ENCODE results near the gene CCDC34.
A peak's percentile ranks its signal among the peaks of the same experiment; 100 is the strongest.

The CCDC34 gene

DNA sequence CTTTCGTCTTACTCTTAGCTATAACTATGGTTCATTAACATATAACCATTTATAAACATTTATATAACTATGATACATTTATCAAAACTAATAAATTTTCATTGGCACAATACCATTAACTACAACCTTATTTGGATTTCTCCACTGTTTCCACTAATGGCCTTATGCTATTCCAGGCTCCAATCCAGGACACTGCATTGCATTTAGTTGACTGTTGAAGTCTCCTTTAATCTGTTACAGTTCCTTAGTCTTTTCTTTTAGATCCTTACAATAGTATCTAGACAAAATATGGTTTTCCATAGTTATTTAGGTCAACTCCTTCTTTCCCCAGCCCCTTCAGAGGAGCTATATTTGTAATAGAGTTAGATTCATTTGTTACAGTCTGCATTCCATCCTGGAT lies 47.2 kb downstream of the CCDC34 start:
- no peak for DNase-seq

DNA sequence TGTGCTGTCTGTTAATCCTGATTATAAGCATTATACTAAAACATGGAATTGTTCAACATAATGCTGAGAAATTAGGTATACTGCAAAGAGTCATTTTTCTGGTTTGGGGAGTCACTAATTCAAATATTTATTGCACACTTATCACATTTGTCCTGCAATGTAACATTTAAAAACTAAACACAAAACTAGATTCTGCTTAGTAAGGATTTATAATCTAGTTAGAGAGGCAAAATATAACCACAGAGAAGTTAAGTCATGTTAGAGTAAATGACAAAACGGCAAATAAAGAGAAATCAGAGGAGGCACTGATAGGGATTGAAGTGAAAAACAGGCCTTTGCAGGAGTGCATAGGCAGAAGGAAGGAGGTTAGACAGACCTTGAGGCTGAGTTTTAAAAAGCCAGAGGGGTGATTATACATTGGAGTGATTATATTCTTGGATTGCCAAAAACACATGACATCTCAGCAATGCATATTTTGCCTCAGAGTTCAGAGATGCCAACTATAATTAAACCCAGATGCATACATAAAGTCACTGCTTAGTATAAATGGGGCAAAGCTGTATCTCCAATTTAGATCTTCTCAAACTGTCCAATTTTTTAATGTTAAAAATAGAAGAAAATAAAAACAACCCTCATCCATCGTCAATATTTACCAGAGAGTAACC lies 49.7 kb downstream of the CCDC34 start:
- no peak for DNase-seq

DNA sequence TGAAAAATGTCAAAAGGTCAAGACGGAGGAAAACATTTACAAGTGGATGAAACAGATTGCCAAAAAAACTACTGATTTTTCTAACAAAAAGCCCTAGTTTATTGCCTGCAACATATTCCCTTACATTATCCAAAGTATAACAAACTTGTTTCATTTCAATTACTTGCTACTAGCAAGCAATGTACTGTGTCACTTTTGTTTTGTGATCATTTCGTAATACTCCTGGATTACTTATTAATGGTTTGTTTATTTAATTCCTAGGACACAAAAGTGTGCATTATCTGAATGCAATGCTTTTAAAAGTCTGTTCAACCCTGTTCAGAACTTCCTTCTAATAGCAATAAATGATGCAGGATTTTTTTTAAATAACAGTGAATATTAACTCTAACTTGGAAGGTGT lies 50.9 kb downstream of the CCDC34 start:
- no peak for DNase-seq

DNA sequence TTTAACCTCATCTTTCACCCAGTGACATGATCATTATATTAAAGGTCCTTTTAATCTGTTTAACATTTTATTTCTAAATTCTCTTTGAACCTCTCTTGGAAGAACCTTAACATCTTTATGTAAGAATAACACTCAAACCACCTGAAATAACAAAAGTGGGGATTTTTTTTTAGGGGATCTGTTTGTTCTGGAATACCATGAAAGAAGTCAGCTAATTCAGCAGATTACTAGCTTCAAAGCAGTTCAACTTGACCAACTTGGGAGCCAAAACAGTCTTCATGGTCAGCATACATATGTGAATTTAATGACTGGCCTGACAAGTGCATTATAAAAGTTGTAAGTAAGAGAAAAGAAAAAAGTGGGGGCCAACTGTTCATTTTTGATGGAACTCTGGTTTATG lies 52.3 kb downstream of the CCDC34 start:
- no peak for DNase-seq

DNA sequence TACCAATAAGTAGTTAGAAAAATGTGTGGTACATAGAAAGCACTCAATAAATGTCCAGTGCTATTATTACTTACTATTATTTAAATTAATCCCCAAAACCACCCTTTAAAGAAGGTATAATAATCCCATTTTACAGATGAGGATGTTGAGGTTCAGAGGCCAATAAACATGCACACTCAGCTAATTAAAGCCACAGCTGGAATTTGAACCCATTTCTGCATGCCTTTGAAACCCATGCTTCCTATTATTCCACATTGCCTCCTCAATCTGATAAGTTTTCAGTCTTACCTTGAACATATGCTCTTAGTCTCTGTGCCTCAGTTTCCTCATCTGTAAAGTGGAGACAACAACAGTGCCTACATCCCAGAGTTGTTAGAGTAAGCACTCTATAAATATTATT lies 52.8 kb downstream of the CCDC34 start:
- DNase-seq: no peak

DNA sequence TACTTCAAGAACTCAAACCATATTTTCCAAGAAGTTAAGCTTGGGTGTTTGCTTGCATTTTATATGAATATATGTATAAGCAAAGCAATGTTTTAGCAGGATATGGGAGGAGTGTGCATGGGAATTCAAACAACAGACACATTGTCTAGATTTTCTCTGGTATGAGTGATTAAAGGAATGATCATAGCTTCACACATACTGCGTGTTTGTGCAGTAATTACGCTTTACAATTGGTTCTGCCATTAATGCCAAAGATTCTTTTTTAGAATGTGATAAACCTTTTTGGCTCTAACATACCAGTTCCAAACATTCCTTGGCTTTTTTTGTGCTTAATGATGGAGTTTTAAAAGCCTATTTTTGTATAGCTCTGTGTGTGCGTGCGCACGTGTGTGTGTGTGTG lies 54.0 kb downstream of the CCDC34 start:
- no peak for DNase-seq

DNA sequence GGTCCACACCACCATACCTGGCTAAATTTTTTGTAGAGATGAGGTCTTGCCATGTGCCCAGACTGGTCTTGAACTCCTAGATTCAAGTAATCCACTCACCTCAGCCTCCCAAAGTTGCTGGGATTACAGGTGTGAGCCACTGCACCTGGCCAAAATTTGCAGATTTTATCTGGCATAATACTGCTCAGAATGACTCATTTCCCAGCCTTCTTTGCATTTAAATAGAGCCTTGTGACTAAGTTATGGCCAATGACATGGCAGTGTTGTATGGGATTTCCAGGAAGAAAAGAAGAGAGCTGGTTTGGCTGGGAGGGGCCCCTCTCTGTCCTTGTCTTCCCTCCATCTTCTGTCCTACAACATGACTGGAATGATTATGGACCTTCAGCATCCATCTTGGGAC lies 55.8 kb downstream of the CCDC34 start:
- DNase-seq: no peak

DNA sequence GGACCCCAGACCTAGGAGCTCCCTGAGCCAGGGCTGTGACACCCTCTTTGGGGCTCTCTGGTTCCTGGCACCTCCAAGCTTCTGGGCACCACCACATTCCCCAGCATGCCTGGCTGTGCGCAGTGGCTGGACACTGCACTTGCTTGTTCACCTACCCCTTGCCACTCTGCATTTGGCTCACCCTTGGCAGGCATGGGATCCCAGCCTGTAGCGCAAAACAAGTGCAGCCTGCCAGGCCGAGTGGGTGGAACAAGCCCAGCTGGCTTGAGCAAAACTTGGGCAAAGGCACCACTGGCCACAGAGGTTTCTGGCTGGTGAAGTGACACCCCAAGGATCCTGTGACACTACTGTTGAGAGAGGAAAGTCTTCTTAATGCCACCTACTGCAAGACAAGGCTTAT lies 57.3 kb downstream of the CCDC34 start:
- DNase-seq: no peak

DNA sequence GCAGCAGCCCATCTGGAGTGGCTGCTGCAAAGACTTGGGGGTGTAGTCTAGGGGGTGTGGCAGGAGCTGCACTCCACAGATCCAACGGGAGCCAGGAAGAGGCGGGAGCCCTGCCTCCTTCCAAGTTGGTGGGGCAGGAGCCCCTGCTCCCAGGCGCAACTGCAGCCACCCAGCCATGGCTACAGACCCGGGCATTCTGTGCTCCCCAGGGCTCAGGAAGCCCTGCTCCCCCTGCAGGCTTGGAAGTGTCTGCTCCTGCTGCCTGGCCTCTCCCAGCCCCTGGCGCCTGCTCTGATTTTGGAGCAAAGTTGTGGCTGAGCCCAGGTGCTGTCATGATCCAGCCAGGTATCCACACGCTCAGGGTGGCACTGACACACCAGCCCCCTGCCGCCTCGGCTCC lies 58.5 kb downstream of the CCDC34 start:
- no peak for DNase-seq

DNA sequence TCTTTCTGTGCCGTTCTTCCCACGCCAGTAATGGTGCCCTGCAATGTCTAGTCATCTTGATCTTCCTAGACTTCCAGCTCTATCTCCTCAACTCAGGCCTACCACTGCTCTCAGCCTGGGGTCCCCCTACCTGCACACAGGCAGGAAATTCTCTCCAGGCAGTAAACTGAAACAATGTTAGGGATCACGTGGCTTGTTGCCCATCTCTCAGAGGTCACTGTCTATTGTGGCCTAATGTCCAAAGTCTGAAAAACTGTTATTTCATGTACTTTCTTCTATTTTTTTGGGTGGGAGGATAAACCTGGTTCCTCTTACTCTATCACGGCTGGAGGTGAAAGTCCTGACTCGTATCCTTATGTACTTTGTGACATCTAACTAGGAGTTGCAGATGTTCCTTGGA lies 59.1 kb downstream of the CCDC34 start:
- DNase-seq: no peak

DNA sequence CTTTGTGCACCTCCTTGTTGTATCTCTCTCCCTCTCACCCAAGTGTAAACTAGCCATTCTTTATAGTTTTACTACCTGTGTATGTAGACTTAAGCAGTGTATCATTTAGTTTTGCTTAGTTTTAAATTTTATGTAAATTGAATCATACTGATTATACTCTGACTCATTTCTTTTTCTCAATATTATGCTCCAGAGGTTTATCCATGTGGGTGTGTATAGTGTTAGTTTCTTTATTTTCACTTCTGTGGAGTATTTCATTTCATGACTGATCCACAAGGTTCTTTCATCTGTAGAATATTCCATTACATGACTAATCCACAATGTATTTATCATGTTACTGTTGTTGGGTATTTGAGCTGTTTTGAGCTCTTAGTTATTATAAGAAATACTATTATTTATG lies 62.0 kb downstream of the CCDC34 start:
- no peak for DNase-seq

DNA sequence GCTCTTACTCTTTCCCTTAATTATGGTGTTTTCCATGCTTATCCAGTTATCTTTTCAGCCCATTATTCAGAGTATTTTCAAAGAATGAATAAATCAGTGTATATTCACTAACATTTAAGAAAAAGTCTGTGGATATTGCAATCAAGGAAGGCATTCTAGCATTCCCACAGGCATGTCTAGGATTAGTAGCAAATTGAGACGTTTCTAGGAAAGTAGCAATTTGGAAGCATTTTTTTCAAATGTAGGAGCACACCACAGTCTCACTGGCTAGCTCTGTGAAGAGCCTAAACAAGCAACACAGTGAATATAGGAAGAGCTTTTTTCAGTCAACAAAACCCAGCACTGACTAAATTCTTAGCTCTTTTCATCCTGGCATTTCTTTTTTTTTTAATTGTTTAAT lies 65.4 kb downstream of the CCDC34 start:
- no peak for DNase-seq

DNA sequence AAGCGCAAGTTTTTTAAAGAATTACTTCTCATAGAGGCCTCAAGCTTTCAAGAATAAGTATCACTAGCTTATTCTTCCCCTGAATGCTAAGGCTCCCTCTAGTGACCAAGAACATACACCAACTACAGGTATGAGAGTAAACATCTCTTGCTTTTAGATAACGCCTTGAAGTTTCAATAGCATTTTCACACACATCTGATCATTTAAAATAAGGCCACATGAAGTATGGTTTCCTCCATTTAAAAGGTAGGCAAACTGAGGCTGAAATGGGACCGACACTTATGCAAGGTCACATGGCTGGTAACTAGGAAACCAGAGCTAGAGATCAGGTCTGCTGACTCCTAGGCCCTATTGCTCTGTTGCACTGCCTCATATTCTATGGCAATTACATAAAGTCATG lies 66.5 kb downstream of the CCDC34 start:
- DNase-seq: peak; percentile 1

DNA sequence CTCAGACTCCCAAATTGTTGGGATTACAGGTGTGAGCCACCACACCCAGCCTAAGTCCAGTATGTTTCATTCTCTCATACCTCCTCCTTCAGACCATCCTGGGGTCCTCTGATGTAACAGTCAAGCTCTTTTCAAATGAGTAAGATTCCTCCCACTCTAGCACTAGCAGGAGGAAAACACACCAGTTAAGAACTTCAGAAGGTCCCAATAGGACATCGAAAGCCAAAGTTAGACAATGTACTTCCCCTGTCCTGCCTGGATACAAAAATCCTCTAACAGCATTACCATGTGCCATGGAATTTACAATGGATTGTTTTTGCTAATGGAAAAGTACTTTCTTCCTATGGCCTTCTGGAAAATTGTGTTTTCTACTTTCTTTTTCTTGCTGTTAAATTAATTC lies 67.1 kb downstream of the CCDC34 start:
- no peak for DNase-seq

DNA sequence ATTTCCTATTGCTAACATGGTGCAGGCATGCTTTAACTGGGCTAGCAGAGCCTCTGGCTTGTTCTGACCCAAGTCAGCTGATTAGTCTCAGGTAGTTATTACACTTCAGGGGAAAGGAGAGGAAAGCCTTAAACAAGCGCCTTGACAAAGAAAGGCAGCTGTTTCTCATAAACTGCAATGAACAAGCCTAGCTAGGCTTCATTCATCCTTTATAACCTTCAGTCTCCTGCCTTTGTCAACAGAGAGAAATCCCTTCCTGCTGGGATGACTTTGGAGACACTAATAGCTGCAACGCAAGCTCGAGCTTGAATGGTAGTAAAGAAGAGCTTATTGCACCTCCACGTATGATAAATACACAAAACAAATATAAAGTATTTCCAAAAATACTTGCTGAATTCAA lies 68.4 kb downstream of the CCDC34 start:
- peak; percentile 12 for DNase-seq

DNA sequence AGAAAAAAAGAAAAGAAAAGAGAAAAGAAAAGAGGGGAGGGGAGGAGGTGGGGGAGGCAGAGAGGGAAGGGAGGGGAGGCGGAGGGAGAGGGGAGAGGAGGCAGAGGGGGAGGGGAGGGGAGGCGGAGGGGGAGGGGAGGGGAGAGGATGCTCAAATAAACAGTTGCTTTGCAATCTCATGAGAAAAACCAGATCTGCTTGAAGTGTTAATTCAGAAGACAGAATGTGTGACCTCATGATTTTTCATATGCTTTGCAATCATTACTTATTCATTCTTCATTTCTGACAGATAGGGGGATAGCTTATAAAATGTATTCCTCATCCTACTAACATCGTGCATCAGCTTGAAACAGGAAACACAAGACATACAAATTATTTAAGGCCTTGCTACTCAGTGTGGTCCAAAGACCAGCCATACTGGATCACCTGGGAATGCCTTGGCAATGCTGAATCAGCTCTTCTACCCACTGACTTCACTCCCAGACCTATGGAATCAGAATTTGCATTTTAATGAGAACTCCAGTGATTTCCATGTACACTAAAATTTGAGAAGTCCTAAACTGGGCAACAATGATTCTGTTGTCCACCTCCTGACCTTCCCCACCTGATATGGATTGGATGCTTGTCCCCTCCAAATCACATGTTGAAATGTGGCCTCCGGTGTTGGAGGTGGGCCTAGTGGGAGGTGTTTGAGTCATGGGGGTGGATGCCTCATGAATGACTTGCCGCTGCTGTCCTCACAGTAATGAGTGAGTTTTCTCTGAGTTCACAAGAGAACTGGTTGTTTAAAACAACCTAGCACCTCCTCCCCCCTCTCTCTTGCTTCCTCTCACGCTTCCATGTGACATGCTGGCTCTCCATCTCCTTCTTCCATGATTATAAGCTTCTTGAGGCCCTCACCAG lies 69.2 kb downstream of the CCDC34 start:
- no peak for DNase-seq

DNA sequence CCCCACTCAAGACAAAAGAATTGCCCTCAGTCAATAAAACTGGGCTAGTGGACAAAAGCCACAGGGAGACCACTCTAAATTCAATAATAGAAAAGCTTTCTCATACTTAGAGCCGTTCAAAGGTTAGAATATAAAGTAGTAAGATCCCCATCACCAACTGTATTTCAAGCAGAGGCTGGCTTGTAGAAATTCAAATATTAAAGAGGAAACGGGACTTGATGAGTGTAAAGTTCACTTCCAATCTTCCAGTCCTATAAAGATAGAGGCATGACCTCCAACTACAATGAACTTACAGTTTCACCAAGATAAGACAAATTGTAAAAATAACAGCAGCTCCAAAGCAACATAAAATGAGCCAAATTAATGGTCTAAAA lies 70.4 kb downstream of the CCDC34 start:
- no peak for DNase-seq

DNA sequence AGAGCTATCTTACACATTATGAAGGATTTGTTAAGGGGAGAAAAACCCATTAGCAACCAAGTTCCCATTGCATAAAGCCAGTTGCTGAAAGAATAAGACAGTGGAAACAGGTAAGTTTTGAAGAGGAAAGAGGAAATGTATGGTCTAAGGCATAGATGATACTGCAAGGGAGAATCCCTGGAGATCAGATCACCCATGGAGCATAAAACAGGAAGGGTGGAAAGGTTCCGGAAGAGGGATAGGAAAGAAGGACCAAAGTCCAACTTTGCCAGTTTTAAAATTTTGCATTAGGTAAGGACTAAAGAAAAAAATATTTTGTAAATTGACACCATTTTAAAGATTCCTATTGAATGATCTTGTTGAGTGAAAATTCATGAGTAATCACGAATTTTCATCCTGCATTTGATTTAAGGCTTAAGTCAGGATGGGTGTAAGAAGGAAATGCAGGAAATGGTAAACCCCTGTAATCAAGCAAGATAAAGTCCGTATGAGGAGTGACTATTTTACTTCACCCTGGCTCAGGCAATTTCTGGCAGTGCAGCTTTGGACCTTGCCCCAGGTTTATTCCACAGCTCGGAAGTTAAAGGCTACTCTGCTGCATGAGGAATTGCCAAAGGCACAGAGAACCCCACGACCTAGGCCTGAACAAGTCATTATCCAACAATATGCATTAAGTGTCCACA lies 70.9 kb downstream of the CCDC34 start:
- no peak for DNase-seq

DNA sequence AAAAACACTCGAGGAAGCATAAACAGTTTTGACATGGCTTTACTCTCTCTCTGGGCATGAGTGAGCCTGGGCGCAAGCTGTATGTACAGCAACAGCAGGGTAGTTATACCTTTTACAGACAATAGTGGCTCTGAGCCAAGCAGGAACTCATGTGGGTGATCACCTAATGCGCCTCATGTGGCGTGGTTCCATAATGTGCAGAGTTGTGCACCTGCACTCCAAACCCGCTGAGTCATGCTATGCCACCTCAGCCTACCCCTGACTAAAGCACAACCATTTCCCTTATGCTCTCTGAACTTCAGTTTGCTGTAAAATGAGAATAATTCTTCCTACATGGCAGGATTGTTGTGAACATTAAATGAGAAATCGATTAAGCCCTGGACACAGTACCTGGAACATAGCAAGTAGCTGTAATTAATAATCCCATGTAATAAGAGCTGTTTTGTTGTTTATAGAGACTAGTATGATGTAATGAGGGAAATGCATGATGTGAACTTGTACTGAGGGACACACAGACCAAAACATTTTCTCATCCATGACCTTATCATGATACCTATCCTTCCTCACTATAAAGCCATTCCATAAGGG lies 71.6 kb downstream of the CCDC34 start:
- no peak for DNase-seq

DNA sequence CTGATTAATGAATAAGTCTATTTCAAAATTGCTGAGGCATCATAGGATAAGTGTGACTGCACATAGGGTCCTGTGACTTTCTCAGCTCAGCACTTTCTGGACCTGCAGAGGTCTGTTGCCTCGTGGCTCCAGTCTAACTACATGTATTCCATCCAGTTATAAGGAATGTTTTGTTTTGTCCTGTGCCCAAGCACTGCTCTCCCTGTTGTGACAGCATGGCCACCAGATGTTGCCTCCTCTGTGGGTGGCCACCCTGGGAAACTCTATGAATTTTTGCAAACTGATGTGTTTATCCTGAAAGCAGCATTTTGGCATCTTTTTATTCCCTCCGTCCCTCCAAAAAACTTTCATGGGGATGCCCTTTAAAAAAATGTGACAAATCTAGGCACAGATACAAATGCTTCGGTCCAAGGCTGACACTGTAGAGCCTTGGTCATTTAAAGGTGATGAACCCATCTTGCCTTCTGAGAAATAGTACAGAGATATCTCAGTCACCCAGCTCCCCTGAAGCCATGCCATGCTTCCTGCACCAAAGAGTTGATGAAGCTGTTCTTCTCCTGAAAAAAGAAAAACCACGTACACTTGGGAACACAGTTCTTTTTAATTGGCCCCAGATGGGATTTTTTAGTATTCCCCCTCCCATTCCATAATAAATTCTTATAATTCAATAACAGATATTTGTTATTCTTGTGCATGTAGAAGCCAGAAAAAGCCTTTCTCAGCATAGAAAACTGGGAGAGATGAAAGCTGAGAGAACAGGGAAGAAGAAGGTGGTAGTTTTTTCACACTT lies 72.6 kb downstream of the CCDC34 start:
- no peak for DNase-seq
